Measurements from ENCODE around the gene CFAP44.

Gene CFAP44

GRCh38 chr3:113405180-113405579 is 36.1 kb downstream of the CFAP44 start:
- peaks cover 8% of the 10 kb centered on the region for H3K9me3 Mint-ChIP-seq
- no peak overlapping the region for H3K4me3 Mint-ChIP-seq
- peaks cover 29% of the 10 kb centered on the region for H3K36me3 Mint-ChIP-seq (ENCODE audit: low read depth)
- no peak for DNase-seq
- no peak overlapping the region for H3K27ac Mint-ChIP-seq
- H3K27me3 Mint-ChIP-seq (ENCODE audit: low read depth, poor library complexity): no peaks in the 10 kb centered on the region
- TF ChIP-seq CTCF (IDR thresholded peaks at IDR 0.05): no peak
- H3K4me1 Mint-ChIP-seq: no peaks in the 10 kb centered on the region

GRCh38 chr3:113404637-113405036 is 36.7 kb downstream of the CFAP44 start:
- no peaks in the 10 kb centered on the region for H3K27me3 Mint-ChIP-seq (ENCODE audit: low read depth, poor library complexity)
- peaks cover 32% of the 10 kb centered on the region for H3K36me3 Mint-ChIP-seq (ENCODE audit: low read depth)
- peaks cover 6% of the 10 kb centered on the region for H3K9me3 Mint-ChIP-seq
- DNase-seq: no peak
- no peak overlapping the region for H3K27ac Mint-ChIP-seq
- no peak overlapping the region for H3K4me3 Mint-ChIP-seq
- no peak for TF ChIP-seq CTCF (IDR thresholded peaks at IDR 0.05)
- no peaks in the 10 kb centered on the region for H3K4me1 Mint-ChIP-seq

Measured in nephron progenitor cell (in vitro differentiated cells).